ENCODE results near the gene RANBP3.

RANBP3 gene

GRCh38 chr19:5985098-5985783 lies 7.3 kb upstream of the RANBP3 start:
- no peak for DNase-seq

GRCh38 chr19:5984600-5984999 lies 6.7 kb upstream of the RANBP3 start:
- peak in 1 of 5 experiments; percentile 32 for DNase-seq

- peak in 1 of 5 experiments; percentile 51 for DNase-seq
Measured at GRCh38 chr19:5983367-5983955, 5.5 kb upstream of the RANBP3 start.

DNA sequence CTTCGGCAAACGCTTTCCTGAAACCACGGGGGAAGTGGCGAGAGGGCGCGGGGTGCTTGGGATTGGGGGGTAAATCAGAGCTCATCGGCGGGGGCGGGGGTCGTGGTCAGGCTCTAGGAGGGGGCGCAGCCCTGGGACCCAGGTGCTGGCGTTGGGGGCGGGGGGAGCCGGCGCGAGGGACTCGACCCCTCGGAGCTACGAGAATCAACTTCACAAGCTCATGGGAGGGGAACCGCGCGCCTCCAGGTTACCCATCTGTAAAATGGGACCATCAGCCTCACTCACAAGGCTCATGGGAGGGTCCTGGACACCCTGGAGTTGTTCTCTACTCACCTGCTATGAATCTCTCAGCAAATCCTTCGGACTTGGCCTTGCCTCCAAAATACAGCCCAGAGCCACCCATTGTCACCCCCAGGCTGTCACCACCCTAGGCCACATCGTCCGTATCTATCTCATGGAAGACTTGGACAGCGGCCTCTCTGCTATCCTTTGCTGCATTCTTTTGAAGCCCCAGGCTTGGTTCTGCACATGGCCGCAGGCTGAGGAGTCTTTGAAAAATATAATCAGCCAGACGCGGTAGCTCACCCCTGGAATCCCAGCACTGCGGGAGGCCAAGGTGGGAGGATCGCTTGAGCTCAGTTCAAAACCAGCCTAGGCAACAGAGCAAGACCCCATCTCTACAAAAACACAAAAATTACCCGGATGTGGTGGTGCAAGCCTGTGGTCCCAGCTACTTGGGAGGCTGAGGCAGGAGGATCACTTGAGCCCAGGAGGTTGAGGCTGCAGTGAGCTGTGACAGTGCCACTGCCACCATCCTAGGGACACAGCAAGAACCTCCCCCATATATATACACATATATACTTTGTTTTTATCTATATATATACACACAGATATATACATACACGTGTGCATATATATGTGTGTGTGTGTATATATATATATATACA lies 939 bp upstream of the RANBP3 start:
- DNase-seq, result peak in 1 of 5 experiments; percentile 20

GRCh38 chr19:5977222-5977784 lies 637 bp downstream of the RANBP3 start:
- no peak for DNase-seq

- no peak for DNase-seq
Measured at GRCh38 chr19:5976768-5977167, 1.2 kb downstream of the RANBP3 start.

DNA sequence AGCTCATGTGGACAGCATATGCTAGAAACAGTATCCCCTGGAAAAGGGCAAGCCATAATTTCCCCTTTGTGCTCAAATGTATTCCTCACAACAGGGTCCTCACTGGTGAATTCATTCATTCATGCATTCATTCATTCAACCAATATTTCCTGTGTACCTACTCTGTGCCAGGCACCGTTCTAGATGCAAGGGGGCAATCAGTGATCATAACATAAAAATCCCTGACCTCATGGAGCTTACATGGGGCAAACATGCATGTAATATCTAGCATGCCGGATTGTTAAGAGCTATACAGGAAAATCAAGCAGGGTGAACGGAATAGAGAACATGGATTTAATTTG lies 2.6 kb downstream of the RANBP3 start:
- no peak for DNase-seq

DNA sequence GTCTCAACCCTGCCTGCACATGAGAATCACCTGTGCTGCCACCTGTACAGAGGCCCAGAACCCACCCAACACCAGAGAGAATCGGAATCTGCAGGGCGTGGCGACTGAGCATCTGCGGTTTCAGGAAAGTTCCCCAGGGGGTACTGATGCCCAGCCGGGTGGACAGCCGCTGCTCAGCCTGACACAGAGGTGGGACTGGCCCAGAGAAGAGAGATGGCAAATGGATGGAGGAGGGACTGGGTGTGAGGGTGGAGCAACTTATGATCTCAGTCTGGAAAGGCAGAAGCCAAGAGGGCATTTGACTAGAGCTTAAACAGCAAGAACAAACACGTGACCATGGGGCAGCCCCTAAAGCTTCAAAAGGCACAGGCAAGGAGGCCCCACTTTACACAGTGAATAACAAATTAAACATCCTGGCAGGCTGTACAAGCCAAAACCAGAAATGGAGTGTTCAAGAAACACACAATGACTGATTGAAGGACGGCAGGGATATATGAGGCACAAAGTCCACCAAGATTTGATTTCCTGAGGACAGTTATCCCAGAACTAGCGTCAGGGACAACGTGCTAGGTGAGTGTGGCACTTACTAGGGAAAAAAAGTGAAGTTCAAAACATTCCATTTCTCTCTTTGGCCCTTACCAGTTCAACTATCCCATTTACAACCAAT lies 3.1 kb downstream of the RANBP3 start:
- DNase-seq, result peak in 1 of 5 experiments; percentile 27

GRCh38 chr19:5973867-5974635 lies 3.9 kb downstream of the RANBP3 start:
- DNase-seq, result no peak

- DNase-seq, result no peak
Measured at GRCh38 chr19:5973376-5973775, 4.6 kb downstream of the RANBP3 start.

- DNase-seq, result no peak
Measured at GRCh38 chr19:5972355-5972731, 5.6 kb downstream of the RANBP3 start.

DNA sequence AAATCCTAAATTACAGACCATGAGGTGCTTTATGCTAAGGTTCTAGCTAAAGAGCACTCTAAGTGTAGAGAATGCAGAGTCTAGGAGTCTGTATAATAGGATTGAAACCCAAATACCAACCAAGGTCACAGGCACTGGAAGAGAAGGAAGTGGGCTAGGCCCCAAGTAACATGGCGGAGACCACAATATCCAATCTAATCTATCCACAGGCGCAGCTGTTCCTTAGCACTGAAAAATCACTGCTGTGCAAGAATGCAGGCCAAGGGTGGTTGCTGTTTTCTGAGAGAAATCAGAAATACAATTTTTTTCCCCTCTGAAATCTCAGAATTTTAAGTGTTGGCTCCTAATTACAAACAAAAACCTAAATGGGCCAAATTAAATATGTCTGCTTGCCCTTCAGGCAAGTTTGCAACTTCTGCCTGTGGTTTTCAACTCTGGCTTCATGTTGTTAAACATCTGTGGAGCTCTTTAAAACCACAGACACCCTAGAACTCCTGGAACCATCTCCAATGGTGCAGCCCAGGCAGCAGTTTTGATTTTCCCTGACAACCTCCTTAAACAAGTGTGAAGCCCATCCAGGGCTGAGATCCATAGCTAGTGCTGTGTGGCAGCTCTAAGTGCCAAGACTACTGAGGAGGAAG lies 6.1 kb downstream of the RANBP3 start:
- DNase-seq, result no peak

DNA sequence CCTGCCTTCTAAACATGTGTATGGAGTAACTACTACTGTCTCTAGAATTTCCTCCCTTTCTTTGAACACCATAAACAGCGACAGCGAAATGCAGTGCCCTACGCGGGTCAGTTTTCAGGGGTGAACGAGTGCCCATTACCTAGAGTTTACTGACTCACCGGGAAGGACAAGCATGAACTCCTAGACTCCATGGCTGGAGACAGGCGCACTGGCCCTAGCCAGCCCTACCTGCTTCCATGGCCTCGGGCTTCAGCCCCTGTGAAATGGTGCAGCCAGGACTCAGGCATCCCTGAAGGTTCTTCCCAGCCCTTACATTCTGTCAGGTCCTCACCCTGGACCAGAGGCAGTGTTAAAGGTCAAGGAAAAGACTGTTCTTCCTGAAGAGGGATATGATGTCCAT lies 8.5 kb downstream of the RANBP3 start:
- DNase-seq, result no peak

DNA sequence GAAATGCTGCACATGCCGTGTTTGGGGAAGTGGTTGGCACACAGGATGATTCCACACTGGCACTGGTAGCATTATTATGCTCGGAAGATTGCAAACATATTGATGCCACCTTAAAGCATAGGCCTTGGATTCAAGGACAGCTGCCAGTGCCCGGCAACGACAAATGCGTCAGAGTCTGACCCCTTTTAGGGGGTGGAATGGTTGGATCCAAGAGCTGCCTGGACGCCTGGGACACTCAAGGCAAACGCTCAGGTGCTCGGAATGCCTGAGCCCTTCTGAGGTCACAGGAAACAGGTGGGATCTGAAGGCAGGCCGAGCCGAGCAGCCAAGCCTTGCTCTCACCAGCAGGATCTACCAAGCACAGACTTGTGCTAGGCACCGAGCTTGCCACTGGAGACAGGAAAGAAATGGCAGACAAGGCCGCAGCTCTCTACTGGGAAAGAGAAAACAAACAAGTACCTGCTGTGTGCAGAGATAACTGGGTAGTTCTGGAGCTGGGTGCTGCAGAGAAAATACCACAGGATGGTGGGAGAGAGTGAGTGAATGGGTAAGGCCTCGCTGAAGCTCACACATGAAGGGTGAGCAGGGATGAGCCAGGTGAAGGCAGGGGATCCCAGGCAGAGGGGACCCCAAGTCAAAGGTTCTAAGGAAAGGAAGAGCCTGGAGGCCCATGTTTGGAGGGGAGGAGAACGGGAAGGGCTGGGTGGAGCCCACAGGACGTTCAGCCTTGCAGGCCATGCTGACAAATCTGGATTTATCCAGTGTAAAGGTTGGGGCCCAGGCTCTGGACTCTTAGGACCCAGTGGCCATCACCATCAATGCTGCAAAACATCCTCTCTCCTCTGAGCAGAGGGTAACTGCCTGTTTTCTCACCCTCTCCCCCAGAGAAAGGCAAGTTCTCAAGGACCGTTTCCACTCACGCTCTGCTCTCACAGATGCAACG lies 9.2 kb downstream of the RANBP3 start:
- DNase-seq, result no peak

DNA sequence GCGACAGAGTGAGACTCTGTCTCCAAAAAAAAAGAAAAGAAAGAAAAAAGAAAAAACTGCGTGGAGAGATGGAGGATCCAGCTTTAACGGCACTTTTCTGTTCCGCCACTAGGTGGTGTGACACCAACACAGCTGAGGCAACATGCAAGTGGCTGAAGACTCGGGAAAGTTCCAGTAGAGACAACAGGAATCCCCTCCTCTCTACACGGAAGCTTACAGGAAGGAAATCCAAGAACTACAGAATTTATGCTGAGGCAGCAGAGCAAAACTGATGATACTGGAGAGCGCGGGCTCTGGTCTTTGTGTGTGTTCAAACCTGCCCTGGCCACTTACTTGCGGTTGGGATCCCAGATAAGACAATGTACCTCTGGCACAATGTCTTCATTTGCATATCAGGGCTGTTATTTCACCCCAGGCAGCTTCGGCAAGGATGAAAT lies 9.9 kb downstream of the RANBP3 start:
- DNase-seq, result peak in 4 of 5 experiments; percentile 32 to 65 (median 46)

- DNase-seq, result no peak
Measured at GRCh38 chr19:5967571-5967970, 10.4 kb downstream of the RANBP3 start.

DNA sequence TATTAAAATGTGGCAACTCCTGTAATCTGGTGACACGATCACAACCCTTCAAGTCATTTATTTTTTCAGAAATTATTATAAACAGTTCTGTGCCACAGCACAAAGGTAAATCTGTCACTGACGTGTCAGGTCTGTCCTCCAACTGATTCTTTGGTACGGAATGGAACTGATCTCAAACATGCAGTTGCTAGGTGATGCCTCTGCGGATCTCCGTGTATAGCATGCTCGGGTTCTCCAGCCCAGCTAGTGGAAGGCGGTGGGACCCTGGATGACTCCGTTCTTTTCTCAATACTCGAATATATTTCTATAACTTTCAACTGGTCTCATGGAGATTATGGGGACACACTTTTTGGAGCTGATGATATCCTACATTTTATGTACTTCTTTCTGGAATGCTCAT lies 11.0 kb downstream of the RANBP3 start:
- DNase-seq, result no peak

DNA sequence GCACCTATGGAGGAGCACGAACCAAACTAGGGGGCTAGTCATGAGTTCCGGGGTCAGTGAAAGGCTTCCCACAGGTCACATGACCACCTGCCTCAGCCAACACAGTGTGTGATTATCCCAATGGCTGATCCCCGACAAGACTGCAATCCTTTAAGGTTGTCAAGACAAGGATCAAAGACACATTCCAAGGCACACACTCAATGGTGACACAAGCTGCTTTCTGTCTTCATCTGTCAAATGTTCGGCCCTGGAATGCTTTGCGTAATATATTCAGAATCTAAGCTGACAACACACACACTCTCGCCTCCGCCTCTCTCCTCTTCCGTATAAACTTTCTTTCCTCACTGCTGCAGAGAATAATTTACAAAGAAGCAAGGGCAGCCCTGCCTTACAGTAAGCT lies 11.7 kb downstream of the RANBP3 start:
- DNase-seq, result no peak

GRCh38 chr19:5964816-5965565 lies 12.9 kb downstream of the RANBP3 start:
- DNase-seq, result no peak
